Spleen (tissue), 11 donors: Measurements from ENCODE around the gene FAM193A. TPM values are rescaled to one million over a fixed set of nuclear protein-coding genes. Genes with fewer than 3 reads are reported as not detected.
A peak's percentile ranks its signal among the peaks of the same experiment; 100 is the strongest.

Source experiments
- DNase-seq: peaks from one replicate; pipeline ENCODE4 v3.0.0-alpha.2; 2020
- H3K27ac ChIP-seq, 8 donors: fragments of 200-600 bp; sonication (generic) in 7 of 8; 1 replicate in 4 of 8; 2 replicates in 4 of 8; pipeline versions ENCODE4 v1.5.0 to v1.8.0; 2016 to 2021; ENCODE audit warnings: inconsistent platforms in 4 of 8, mild to moderate bottlenecking in 4 of 8, moderate library complexity in 1 of 8
- H3K27me3 ChIP-seq, 7 donors: fragments of 200-600 bp; sonication (generic) in 6 of 7; replicated peaks in 1 of 7; 1 replicate in 4 of 7; 2 replicates in 3 of 7; pipeline versions ENCODE4 v1.5.0 to v1.8.0; 2016 to 2021; ENCODE audit warnings: inconsistent platforms in 3 of 7, mild to moderate bottlenecking in 1 of 7
- H3K36me3 ChIP-seq, 6 donors: fragments of 200-600 bp; sonication (generic) in 5 of 6; 1 replicate in 4 of 6; 2 replicates in 2 of 6; pipeline versions ENCODE4 v1.5.0 to v1.8.0; 2016 to 2021; ENCODE audit warnings: inconsistent platforms in 2 of 6
- H3K4me1 ChIP-seq, 6 donors: fragments of 200-600 bp; sonication (generic) in 5 of 6; 1 replicate in 3 of 6; 2 replicates in 3 of 6; pipeline versions ENCODE4 v1.5.0 to v1.8.0; 2016 to 2021; ENCODE audit warnings: inconsistent platforms in 3 of 6
- H3K4me3 ChIP-seq, 8 donors: fragments of 200-600 bp; sonication (generic) in 7 of 8; 1 replicate in 4 of 8; 2 replicates in 4 of 8; pipeline versions ENCODE4 v1.5.0 to v1.8.0; 2016 to 2021; ENCODE audit warnings: inconsistent platforms in 4 of 8, mild to moderate bottlenecking in 4 of 8, moderate library complexity in 2 of 8
- H3K9me3 ChIP-seq, 8 donors: fragments of 200-600 bp; sonication (generic) in 7 of 8; 1 replicate in 4 of 8; 2 replicates in 4 of 8; pipeline versions ENCODE4 v1.5.0 to v1.8.0; 2016 to 2021; ENCODE audit warnings: inconsistent platforms in 4 of 8
- POLR2A ChIP-seq, 3 donors: fragments of 450-650 bp; IDR thresholded peaks; one replicate each; pipeline ENCODE4 v1.5.1; 2017; ENCODE audit warnings: antibody characterized with exemption in 3 of 3, mild to moderate bottlenecking in 1 of 3
- POLR2AphosphoS5 ChIP-seq, 3 donors: sonication (generic); formaldehyde crosslinking; IDR thresholded peaks; one replicate each; pipeline ENCODE4 v1.5.1; 2017; ENCODE audit warnings: antibody characterized with exemption in 3 of 3
- WGBS, 5 donors: extraction: QIAGEN DNeasy Blood & Tissue Kit in 3 of 5; methylation state at CpG; one replicate each; pipeline versions ENCODE4 v1.1.5 to v1.1.7; 2013 to 2018; 5-methylcytosine and 5-hydroxymethylcytosine counted together
- intact Hi-C: fragments of 100-400 bp; cut with DNase I; formaldehyde crosslinking; loops from one replicate; pipeline ENCODE4 v1.15.0; 2023; ENCODE audit warnings: low total_unique reads
- polyA plus RNA-seq, 3 donors: library from polyadenylated mRNA; stranded (reverse); fragments of 200-250 nt; gene quantifications; one replicate each; pipeline ENCODE4 v1.2.1, GENCODE V29; 2013
- total RNA-seq, 7 donors: library from RNA; depleted of rRNA in 3 of 7; stranded (reverse); fragments of >200 nt in 3 of 7; fragmentation: NEBNext Ultra II Directional in 4 of 7; extraction: Animal tissue kit (Norgen Biotek cat#: 25700) in 4 of 7; gene quantifications; one replicate each; pipeline versions ENCODE4 v1.1.0 to v1.2.1, GENCODE V29; 2016 to 2021
- TF ChIP-seq, protein P1 (sequence below), 11 experiments: fragments of 200-600 bp in 7 of 11; fragments of 450-650 bp in 4 of 11; sonication (generic) in 4 of 11; IDR thresholded peaks in 8 of 11; conservative IDR thresholded peaks in 3 of 11; 1 replicate in 7 of 11; 2 replicates in 4 of 11; pipeline versions ENCODE4 v1.4.0 to v1.8.0; 2016 to 2021; ENCODE audit warnings: antibody characterized with exemption in 11 of 11, inconsistent platforms in 4 of 11, mild to moderate bottlenecking in 1 of 11
- donor health status: healthy with polysubstance abuse.
- donor health status: DM: no; HTN: no; CAD: no; lungs with moderate emphysema.
- donor health status: DM: no; HTN: no; CAD: no.
- donor health status: Bipolar disorder and iron deficiency.
- donor health status: healthy.
- donor health status: DM: no; HTN: no; CAD: no.
- donor health status: DM: yes; HTN: yes; CAD: no.

FAM193A gene
- total and polyA plus RNA-seq, 10 donors: 6.2 to 37.7 (median 31.6) TPM

DNA sequence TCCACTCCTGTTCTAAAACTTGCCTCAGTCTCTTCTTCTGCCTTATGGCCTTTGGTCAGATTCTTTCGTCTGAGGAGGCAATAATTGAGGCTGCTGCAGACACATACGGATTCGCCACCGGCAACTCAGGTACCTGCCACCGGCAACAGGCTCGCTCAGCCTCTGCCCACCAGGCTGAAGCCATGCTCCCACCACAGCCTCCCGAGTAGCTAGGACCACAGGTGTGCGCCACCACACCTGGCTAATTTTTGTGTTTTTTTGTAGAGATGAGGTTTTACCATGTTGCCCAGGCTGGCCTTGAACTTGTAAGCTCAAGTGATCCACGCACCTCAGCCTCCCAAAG is 193.1 kb downstream of the FAM193A start:
- no peaks in the 10 kb centered on the region for H3K9me3 ChIP-seq
- peaks cover 0 to 94% (median 35%) of the 10 kb centered on the region in 6 donors for H3K36me3 ChIP-seq
- H3K4me1 ChIP-seq: peaks cover 0 to 4% (median 1%) of the 10 kb centered on the region in 6 donors
- peak in 1 of 3 donors; percentile 43 for TF ChIP-seq POLR2AphosphoS5 (IDR thresholded peaks at IDR 0.05)
- TF ChIP-seq, protein P1, sequence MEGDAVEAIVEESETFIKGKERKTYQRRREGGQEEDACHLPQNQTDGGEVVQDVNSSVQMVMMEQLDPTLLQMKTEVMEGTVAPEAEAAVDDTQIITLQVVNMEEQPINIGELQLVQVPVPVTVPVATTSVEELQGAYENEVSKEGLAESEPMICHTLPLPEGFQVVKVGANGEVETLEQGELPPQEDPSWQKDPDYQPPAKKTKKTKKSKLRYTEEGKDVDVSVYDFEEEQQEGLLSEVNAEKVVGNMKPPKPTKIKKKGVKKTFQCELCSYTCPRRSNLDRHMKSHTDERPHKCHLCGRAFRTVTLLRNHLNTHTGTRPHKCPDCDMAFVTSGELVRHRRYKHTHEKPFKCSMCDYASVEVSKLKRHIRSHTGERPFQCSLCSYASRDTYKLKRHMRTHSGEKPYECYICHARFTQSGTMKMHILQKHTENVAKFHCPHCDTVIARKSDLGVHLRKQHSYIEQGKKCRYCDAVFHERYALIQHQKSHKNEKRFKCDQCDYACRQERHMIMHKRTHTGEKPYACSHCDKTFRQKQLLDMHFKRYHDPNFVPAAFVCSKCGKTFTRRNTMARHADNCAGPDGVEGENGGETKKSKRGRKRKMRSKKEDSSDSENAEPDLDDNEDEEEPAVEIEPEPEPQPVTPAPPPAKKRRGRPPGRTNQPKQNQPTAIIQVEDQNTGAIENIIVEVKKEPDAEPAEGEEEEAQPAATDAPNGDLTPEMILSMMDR (IDR thresholded peaks at IDR 0.05 in 8 of 11, conservative IDR thresholded peaks at IDR 0.05 in 3 of 11): no peak
- intact Hi-C loops: no loop called here
- no peak for DNase-seq
- 95 to 99% (median 98%) methylated on average over 9 of the region's 9 CpGs for WGBS, 5 donors
- H3K4me3 ChIP-seq: no peak overlapping the region
- H3K27me3 ChIP-seq: no peaks in the 10 kb centered on the region
- H3K27ac ChIP-seq: no peak overlapping the region

GRCh38 chr4:2731907-2732317 is 195.5 kb downstream of the FAM193A start:
- WGBS, 5 donors: 86 to 95% (median 92%) methylated on average over 28 of the region's 28 CpGs
- TF ChIP-seq, protein P1 (IDR thresholded peaks at IDR 0.05 in 8 of 11, conservative IDR thresholded peaks at IDR 0.05 in 3 of 11): no peak
- TF ChIP-seq POLR2A (IDR thresholded peaks at IDR 0.05) (no peak), POLR2AphosphoS5 (IDR thresholded peaks at IDR 0.05) (peak in 2 of 3 donors; percentile 15 to 65)
- intact Hi-C loops: no loop called here
- peak; percentile 58 for DNase-seq
- H3K27ac ChIP-seq: no peak overlapping the region
- no peaks in the 10 kb centered on the region for H3K27me3 ChIP-seq
- no peak overlapping the region for H3K4me3 ChIP-seq
- H3K9me3 ChIP-seq: peaks cover 0 to 17% (median 14%) of the 10 kb centered on the region in 8 donors
- peaks cover 0 to 7% (median 2%) of the 10 kb centered on the region in 6 donors for H3K4me1 ChIP-seq
- peaks cover 0 to 81% (median 38%) of the 10 kb centered on the region in 6 donors for H3K36me3 ChIP-seq

DNA sequence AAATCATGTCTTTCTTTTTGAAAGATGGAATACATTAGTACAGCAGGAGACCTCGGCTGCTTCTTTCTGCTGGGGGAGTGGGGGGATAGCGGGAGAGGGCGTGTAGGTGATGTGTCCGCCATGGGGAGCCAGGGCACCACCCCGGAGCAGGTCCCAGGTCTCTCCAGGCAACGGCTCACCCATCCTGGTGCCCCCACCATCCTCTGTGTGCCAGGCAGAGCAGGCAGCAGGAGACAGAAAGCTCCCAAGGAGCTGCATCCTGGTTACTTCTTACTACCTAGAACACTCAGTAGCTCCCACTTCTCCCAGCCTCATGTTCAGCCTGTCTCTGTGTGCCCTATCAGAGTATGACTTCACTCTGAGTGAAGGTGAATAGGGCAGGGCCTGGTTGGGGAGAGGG is 196.1 kb downstream of the FAM193A start:
- Histone ChIP-seq H3K4me1 (peaks cover 0 to 7% (median 2%) of the 10 kb centered on the region in 6 donors), H3K27me3 (no peaks in the 10 kb centered on the region), H3K4me3 (no peak overlapping the region), H3K9me3 (peaks cover 0 to 17% (median 14%) of the 10 kb centered on the region in 8 donors), H3K36me3 (peaks cover 0 to 75% (median 38%) of the 10 kb centered on the region in 6 donors), H3K27ac (no peak overlapping the region)
- TF ChIP-seq, protein P1 (IDR thresholded peaks at IDR 0.05 in 8 of 11, conservative IDR thresholded peaks at IDR 0.05 in 3 of 11): no peak
- TF ChIP-seq POLR2AphosphoS5 (IDR thresholded peaks at IDR 0.05) (no peak), POLR2A (IDR thresholded peaks at IDR 0.05) (no peak)
- DNase-seq: peak; percentile 54
- WGBS, 5 donors: 81 to 98% (median 96%) methylated on average over 6 of the region's 6 CpGs
- intact Hi-C loops: no loop called here

GRCh38 chr4:2733001-2733843 is 196.8 kb downstream of the FAM193A start:
- intact Hi-C loops: no loop called here
- WGBS, 5 donors: 87 to 92% (median 91%) methylated on average over 18 to 21 of the region's 21 CpGs
- TF ChIP-seq POLR2AphosphoS5 (IDR thresholded peaks at IDR 0.05): peak in 1 of 3 donors; percentile 31
- TF ChIP-seq, protein P1 (IDR thresholded peaks at IDR 0.05 in 8 of 11, conservative IDR thresholded peaks at IDR 0.05 in 3 of 11): no peak
- Histone ChIP-seq H3K4me1 (peaks cover 0 to 7% (median 2%) of the 10 kb centered on the region in 6 donors), H3K9me3 (peaks cover 0 to 17% (median 14%) of the 10 kb centered on the region in 8 donors), H3K27me3 (no peaks in the 10 kb centered on the region), H3K4me3 (no peak overlapping the region), H3K27ac (no peak overlapping the region), H3K36me3 (peaks cover 0 to 68% (median 38%) of the 10 kb centered on the region in 6 donors)
- peak; percentile 58 for DNase-seq
